Cardiac muscle cell (in vitro differentiated cells and primary cell): ENCODE results near the gene PELI1. TPM values are rescaled to one million over a fixed set of nuclear protein-coding genes. Genes with fewer than 3 reads are reported as not detected.

Experiments
- DNase-seq, 2 donors: peaks; one replicate each; pipeline versions ENCODE4 v3.0.0 to v3.0.0-alpha.2; 2010 to 2017; ENCODE audit warnings: low read depth in 1 of 2, low spot score in 1 of 2
- H3K27ac ChIP-seq: fragments of 200-600 bp; sonication (generic); 2 replicates; pipeline ENCODE4 v1.5.1; 2016
- H3K27me3 ChIP-seq: fragments of 200-600 bp; sonication (generic); 2 replicates; pipeline ENCODE4 v1.6.0; 2016; ENCODE audit warnings: control low read depth
- H3K36me3 ChIP-seq: fragments of 200-600 bp; sonication (generic); 2 replicates; pipeline ENCODE4 v1.5.1; 2016; ENCODE audit warnings: control low read depth
- H3K4me1 ChIP-seq: fragments of 200-600 bp; sonication (generic); 2 replicates; pipeline ENCODE4 v1.8.1; 2017; ENCODE audit warnings: low read depth, mild to moderate bottlenecking, mixed run types
- H3K4me3 ChIP-seq: fragments of 200-600 bp; sonication (generic); 2 replicates; pipeline ENCODE4 v1.5.1; 2016; ENCODE audit warnings: mild to moderate bottlenecking
- H3K9me3 ChIP-seq: fragments of 200-600 bp; sonication (generic); 2 replicates; pipeline ENCODE4 v1.5.1; 2017; ENCODE audit warnings: low read depth, mild to moderate bottlenecking, control low read depth
- CTCF ChIP-seq: IDR thresholded peaks from 2 replicates; pipeline ENCODE4 v1.5.1; 2012; ENCODE audit warnings: low read depth, mild to moderate bottlenecking, low read length
- polyA plus RNA-seq: library from polyadenylated mRNA; unstranded; fragments of >200 nt; fragmentation: Nextera tagmentation; extraction: Ambion mirVana; gene quantifications from 2 replicates; pipeline ENCODE4 v1.2.1, GENCODE V29; 2016
- total RNA-seq: library from RNA; depleted of rRNA; stranded (reverse); fragments of >200 nt; gene quantifications from 2 replicates; pipeline ENCODE4 v1.2.3, GENCODE V29; 2016

PELI1 gene
- total RNA-seq (10.4 and 12.6 TPM in 2 replicates), polyA plus RNA-seq (9.6 and 14.7 TPM in 2 replicates)

- Histone ChIP-seq H3K4me3 (peak within 1 kb of the TSS; percentile 92), H3K36me3 (no peaks in the 10 kb centered on the region), H3K4me1 (peaks cover 23% of the 10 kb centered on the region), H3K27me3 (no peaks in the 10 kb centered on the region), H3K9me3 (no peaks in the 10 kb centered on the region), H3K27ac (peak within 1 kb of the TSS; percentile 81)
- DNase-seq, result peak; percentile 96 to 99
- TF ChIP-seq CTCF, result peak; percentile 30
These were observed at the start of gene PELI1 for GRCh38 chr2:64144057-64145013. Gene PELI1, minus strand, starts transcription at chr2:64144420. Its CDS starts 36,110 bp downstream, at chr2:64108310.

DNA sequence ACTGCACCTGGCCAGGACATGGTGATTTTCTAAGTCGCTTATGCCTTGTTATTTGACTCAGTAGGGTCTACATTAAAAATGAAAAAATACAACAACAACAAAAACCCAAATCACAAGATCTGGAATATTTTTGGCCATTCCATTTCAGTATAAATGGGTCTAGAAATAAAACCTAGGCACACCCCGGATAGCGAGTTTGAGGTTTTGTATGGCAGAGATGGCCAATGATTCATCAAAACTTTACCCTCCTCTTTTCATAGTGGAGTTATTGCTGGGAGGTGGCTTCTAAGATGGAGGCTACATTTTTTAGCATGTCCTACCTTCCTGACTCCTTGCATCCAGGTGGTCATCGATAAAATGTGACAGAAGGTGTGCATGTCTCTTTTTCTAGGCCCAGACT is 49.3 kb upstream of the PELI1 start:
- no peak for TF ChIP-seq CTCF
- no peak for DNase-seq
- Histone ChIP-seq H3K9me3 (no peaks in the 10 kb centered on the region), H3K36me3 (no peaks in the 10 kb centered on the region), H3K27ac (no peak overlapping the region), H3K4me1 (no peaks in the 10 kb centered on the region), H3K27me3 (no peaks in the 10 kb centered on the region), H3K4me3 (no peak overlapping the region)

- no peaks in the 10 kb centered on the region for H3K9me3 ChIP-seq
- H3K27me3 ChIP-seq, result no peaks in the 10 kb centered on the region
- peak in 1 of 2 donors; percentile 79 for DNase-seq
- H3K4me1 ChIP-seq, result no peaks in the 10 kb centered on the region
- no peaks in the 10 kb centered on the region for H3K36me3 ChIP-seq
- H3K4me3 ChIP-seq, result no peak overlapping the region
- no peak overlapping the region for H3K27ac ChIP-seq
- TF ChIP-seq CTCF, result no peak
These were observed 48.5 kb upstream of the PELI1 start for GRCh38 chr2:64192664-64193105.

DNA sequence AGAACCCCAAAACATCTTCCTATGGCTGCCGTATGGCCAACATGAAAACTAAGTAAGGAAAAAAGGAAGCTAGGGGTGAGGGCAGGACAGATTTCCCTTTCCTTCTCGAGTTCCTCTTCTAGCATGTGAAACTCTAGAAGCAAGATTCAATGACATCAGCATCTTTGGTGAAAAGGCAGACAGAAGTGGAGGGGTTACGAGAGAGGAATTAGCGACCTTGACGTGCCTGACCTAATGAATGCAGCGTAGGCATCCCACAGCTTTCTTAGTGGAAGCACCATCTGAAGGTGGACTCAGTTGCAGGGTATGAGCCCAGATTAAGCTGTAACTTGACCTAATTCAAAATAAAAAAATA is 47.9 kb upstream of the PELI1 start:
- no peak for TF ChIP-seq CTCF
- H3K4me1 ChIP-seq, result no peaks in the 10 kb centered on the region
- DNase-seq, result no peak
- no peak overlapping the region for H3K4me3 ChIP-seq
- no peaks in the 10 kb centered on the region for H3K36me3 ChIP-seq
- H3K27me3 ChIP-seq, result no peaks in the 10 kb centered on the region
- no peak overlapping the region for H3K27ac ChIP-seq
- no peaks in the 10 kb centered on the region for H3K9me3 ChIP-seq

DNA sequence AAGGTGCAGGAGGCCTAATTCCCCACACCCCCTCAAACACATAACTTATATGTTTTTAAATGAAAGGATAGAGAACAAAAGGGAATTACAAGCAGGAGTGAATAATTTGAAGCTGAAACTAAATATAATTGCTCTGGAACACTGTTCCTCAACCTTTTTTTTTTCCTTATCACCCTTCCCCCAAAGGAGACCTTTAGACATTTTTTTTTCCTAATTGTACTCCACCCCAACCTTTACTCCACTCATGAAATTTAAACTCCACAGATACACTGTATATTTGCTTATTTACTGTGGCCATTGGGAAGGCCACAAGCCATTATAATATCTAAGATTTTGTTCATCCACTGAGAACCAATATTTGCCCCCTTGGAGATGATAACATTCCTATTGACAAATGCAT is 45.4 kb upstream of the PELI1 start:
- Histone ChIP-seq H3K9me3 (no peaks in the 10 kb centered on the region), H3K4me1 (no peaks in the 10 kb centered on the region), H3K27ac (no peak overlapping the region), H3K27me3 (no peaks in the 10 kb centered on the region), H3K4me3 (no peak overlapping the region), H3K36me3 (no peaks in the 10 kb centered on the region)
- TF ChIP-seq CTCF, result no peak
- DNase-seq, result no peak
